ENCODE results near the gene WDR45.

GRCh38 chrX:49029876-49030275, 49.8 kb downstream of the WDR45 start:
- no peak for TF ChIP-seq CTCF (IDR thresholded peaks at IDR 0.05)
- no peak for TF ChIP-seq POLR2A (IDR thresholded peaks at IDR 0.05; ENCODE audit: low read depth)
